T-cell (primary cell): Measurements from ENCODE around the gene KIDINS220. TPM values are rescaled to one million over a fixed set of nuclear protein-coding genes. Genes with fewer than 3 reads are reported as not detected.
A peak's percentile ranks its signal among the peaks of the same experiment; 100 is the strongest.

Experiments used
- ATAC-seq, 4 experiments: fragments of 200-7000 bp in 3 of 4; fragments of 150-1000 bp in 1 of 4; cut with Tn5 transposase; replicated peaks in 1 of 4; 1 replicate in 3 of 4; 2 replicates in 1 of 4; pipeline ENCODE4 v1.10.0; 2021; ENCODE audit warnings: moderate library complexity in 3 of 4, mild to moderate bottlenecking in 2 of 4, moderate number of reproducible peaks in 1 of 4
- CTCF ChIA-PET, 2 donors: fragments of 300-600 bp; sonication (Branson Sonifier 250); formaldehyde crosslinking; loops; one replicate each; lab custom pipeline; 2022; ENCODE audit warnings: antibody characterized with exemption in 2 of 2; lab: Charles Lee
- POLR2A ChIA-PET, 2 donors: fragments of 300-600 bp; sonication (Branson Sonifier 250); formaldehyde crosslinking; loops; one replicate each; lab custom pipeline; 2022; ENCODE audit warnings: antibody characterized with exemption in 2 of 2; lab: Charles Lee
- DNase-seq, 35 experiments: peaks; one replicate each; pipeline versions ENCODE4 v3.0.0 to v3.0.0-alpha.2; 2013 to 2023
- H3K27ac ChIP-seq: one replicate; pipeline ENCODE4 v1.5.1; 2013; ENCODE audit warnings: low read length
- H3K27me3 ChIP-seq, 2 experiments: replicated peaks in 1 of 2; 1 replicate in 1 of 2; 2 replicates in 1 of 2; pipeline versions ENCODE4 v1.6.1 to v1.7.0; 2013; ENCODE audit warnings: low read length in 1 of 2, mixed read lengths in 1 of 2; ENCODE audit not compliant: control insufficient read depth in 2 of 2, insufficient read depth in 2 of 2; ENCODE audit errors: extremely low read depth in 1 of 2
- H3K36me3 ChIP-seq, 2 donors: 1 replicate in 1 of 2; 2 replicates in 1 of 2; pipeline versions ENCODE4 v1.6.1 to v1.7.0; 2013; ENCODE audit warnings: low read length in 1 of 2; ENCODE audit not compliant: control insufficient read depth in 2 of 2, insufficient read depth in 1 of 2; ENCODE audit errors: extremely low read depth in 1 of 2
- H3K4me1 ChIP-seq, 2 experiments: 1 replicate in 1 of 2; 2 replicates in 1 of 2; pipeline versions ENCODE4 v1.6.1 to v1.7.0; 2013; ENCODE audit warnings: low read length in 2 of 2, mixed read lengths in 1 of 2; ENCODE audit not compliant: insufficient read depth in 2 of 2, control insufficient read depth in 1 of 2; ENCODE audit errors: extremely low read depth in 1 of 2
- H3K4me3 ChIP-seq, 2 donors: 1 replicate in 1 of 2; 2 replicates in 1 of 2; pipeline versions ENCODE4 v1.5.1 to v1.7.0; 2013; ENCODE audit warnings: mild to moderate bottlenecking in 2 of 2, low read length in 1 of 2, moderate library complexity in 1 of 2; ENCODE audit not compliant: control insufficient read depth in 1 of 2; ENCODE audit errors: extremely low read depth in 1 of 2
- H3K9me3 ChIP-seq: 2 replicates; pipeline ENCODE4 v1.7.0; 2013
- H3K27ac Mint-ChIP-seq, 2 donors: one replicate each; pipeline ENCODE4 v1.8.0; 2020 to 2021; ENCODE audit warnings: mild to moderate bottlenecking in 2 of 2, mixed read lengths in 2 of 2
- H3K27me3 Mint-ChIP-seq, 2 donors: one replicate each; pipeline ENCODE4 v1.8.0; 2021 to 2022; ENCODE audit warnings: mixed read lengths in 2 of 2
- H3K36me3 Mint-ChIP-seq: one replicate; pipeline ENCODE4 v1.8.0; 2021; ENCODE audit warnings: mixed read lengths
- H3K4me1 Mint-ChIP-seq, 3 donors: one replicate each; pipeline ENCODE4 v1.8.0; 2020 to 2022; ENCODE audit warnings: mixed read lengths in 3 of 3, mild to moderate bottlenecking in 1 of 3
- H3K4me3 Mint-ChIP-seq, 3 donors: one replicate each; pipeline ENCODE4 v1.8.0; 2020 to 2022; ENCODE audit warnings: mild to moderate bottlenecking in 3 of 3, mixed read lengths in 3 of 3, moderate library complexity in 3 of 3
- H3K9me3 Mint-ChIP-seq, 3 donors: one replicate each; pipeline ENCODE4 v1.8.0; 2020 to 2022; ENCODE audit warnings: mixed read lengths in 3 of 3
- WGBS: methylation state at CpG from one replicate; pipeline ENCODE4 v1.1.5; 2013; ENCODE audit warnings: missing lambda C conversion rate; ENCODE audit not compliant: insufficient coverage; 5-methylcytosine and 5-hydroxymethylcytosine counted together
- total RNA-seq, 35 experiments: library from RNA in 6 of 35; stranded (reverse) in 6 of 35; fragments of 120-200 nt in 1 of 35; gene quantifications; one replicate each; pipeline versions ENCODE4 v1.2.1 to v1.2.4 and lab custom pipeline; 2013 to 2026

The KIDINS220 gene
- total RNA-seq, 5 donors from 2014 or later (not counting 1 experiment from before 2014, with no cell fraction given): 40.0 to 50.0 (median 42.7) TPM

DNA sequence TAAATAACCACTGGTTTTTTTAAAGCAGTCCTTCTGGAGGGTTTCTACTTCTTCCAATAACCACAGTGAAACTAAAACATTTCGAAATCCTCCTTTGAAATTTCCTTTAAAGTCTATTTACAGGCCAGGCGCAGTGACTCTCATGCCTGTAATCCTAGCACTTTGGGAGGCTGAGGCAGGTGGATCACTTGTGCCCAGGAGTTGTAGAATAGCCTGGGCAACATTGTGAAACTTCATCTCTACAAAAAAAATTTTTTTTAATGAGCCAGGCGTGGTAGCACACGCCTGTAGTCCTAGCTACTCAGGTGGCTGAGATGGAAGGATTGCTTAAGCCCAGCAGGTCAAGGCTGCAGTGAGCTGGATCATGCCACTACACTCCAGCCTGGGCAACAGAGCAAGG, 15.2 kb downstream of the KIDINS220 start:
- ATAC-seq: no peak
- no peaks in the 10 kb centered on the region for H3K9me3 Mint-ChIP-seq
- CTCF ChIA-PET: no interaction called here
- DNase-seq: no peak
- H3K36me3 Mint-ChIP-seq: peaks cover 36% of the 10 kb centered on the region
- H3K36me3 ChIP-seq: peaks cover 4 to 35% of the 10 kb centered on the region in 2 donors
- no peaks in the 10 kb centered on the region for H3K9me3 ChIP-seq
- H3K4me3 ChIP-seq: no peak overlapping the region
- H3K4me1 ChIP-seq: no peaks in the 10 kb centered on the region
- 100% methylated on average over 2 of the region's 4 CpGs for WGBS
- no peaks in the 10 kb centered on the region for H3K27me3 ChIP-seq
- peaks cover 2% of the 10 kb centered on the region in 3 donors for H3K4me1 Mint-ChIP-seq
- H3K27ac ChIP-seq: no peak overlapping the region
- no peak overlapping the region for H3K27ac Mint-ChIP-seq
- POLR2A ChIA-PET: no interaction called here
- H3K4me3 Mint-ChIP-seq: no peak overlapping the region
- no peaks in the 10 kb centered on the region for H3K27me3 Mint-ChIP-seq

DNA sequence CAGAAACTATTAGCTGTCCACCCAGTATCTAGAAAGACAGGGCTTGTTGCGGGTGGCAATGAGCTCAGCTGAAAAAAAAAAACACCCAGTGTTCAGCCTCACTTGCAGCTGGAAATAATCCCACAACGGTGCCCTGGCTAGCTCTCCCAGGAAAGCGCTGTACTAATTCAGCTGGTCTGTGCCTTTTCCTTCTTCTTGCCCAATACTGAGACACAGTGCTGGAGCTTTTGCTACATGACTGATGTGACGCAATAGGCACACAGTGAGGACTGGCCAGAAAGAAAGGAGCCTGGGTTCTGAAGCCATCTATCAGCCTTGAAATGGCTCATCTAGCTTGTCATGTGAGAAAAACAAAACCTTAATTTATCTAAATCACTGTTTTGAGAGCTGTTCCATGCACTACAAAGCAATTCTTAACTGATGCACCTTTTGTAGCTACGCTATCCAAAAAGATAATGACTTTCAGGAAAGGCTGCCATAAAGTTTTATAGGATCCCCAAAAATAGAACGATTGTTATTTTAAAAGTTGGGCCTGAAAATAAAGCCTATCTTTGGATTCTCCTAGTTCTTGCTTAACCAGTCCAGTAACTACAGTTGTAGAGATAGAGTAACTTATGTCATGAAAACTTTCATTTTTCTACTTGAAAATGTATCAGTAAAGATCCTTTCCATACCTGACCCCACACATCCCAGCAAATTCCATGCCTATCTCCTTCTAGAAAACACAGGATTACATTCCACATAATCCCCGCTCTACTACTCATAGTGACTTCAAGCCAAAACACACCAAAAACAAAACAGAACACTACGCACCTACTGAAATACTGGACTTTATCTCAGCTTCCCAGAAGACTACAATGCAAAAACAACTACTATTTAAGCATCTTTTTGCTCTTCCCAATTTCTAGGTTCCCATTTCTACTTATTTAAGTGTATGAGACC, 15.9 kb downstream of the KIDINS220 start:
- H3K27me3 ChIP-seq: no peaks in the 10 kb centered on the region
- POLR2A ChIA-PET: no interaction called here
- no peaks in the 10 kb centered on the region for H3K4me1 ChIP-seq
- no peak overlapping the region for H3K4me3 Mint-ChIP-seq
- H3K27me3 Mint-ChIP-seq: no peaks in the 10 kb centered on the region
- H3K36me3 Mint-ChIP-seq: peaks cover 39% of the 10 kb centered on the region
- WGBS: 80% methylated on average over 5 of the region's 8 CpGs
- H3K9me3 Mint-ChIP-seq: no peaks in the 10 kb centered on the region
- no peak overlapping the region for H3K4me3 ChIP-seq
- DNase-seq (no peak), ATAC-seq (no peak)
- peaks cover 4 to 35% of the 10 kb centered on the region in 2 donors for H3K36me3 ChIP-seq
- H3K9me3 ChIP-seq: no peaks in the 10 kb centered on the region
- H3K27ac ChIP-seq: no peak overlapping the region
- peaks cover 0 to 2% (median 0%) of the 10 kb centered on the region in 3 donors for H3K4me1 Mint-ChIP-seq
- CTCF ChIA-PET: no interaction called here
- H3K27ac Mint-ChIP-seq: no peak overlapping the region

DNA sequence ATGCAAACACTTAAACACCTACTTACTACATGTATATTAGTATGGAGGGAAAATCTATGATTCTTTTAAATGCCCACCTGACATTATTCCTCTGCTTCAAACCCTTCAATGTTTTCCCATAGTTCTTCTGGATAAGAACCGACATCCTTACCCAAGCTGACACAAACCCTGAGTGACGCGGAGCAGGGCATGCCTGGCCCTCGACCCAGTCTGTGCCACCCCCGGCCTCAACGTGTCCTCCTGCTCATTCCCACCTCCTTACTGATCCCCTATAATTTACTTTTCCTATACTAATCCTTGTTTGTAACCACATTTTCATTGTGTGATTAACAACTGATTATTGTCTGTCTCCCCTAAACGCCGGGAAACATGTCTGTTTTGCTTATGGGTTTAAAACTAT, 17.5 kb downstream of the KIDINS220 start:
- 98% methylated on average over 6 of the region's 8 CpGs for WGBS
- peaks cover 4 to 44% of the 10 kb centered on the region in 2 donors for H3K36me3 ChIP-seq
- H3K4me3 Mint-ChIP-seq: no peak overlapping the region
- H3K27me3 ChIP-seq: no peaks in the 10 kb centered on the region
- H3K27ac Mint-ChIP-seq: no peak overlapping the region
- H3K4me3 ChIP-seq: no peak overlapping the region
- H3K27ac ChIP-seq: no peak overlapping the region
- H3K4me1 Mint-ChIP-seq: peaks cover 0 to 2% (median 0%) of the 10 kb centered on the region in 3 donors
- ChIA-PET CTCF (no interaction called here), POLR2A (no interaction called here)
- H3K4me1 ChIP-seq: no peaks in the 10 kb centered on the region
- H3K36me3 Mint-ChIP-seq: peaks cover 42% of the 10 kb centered on the region
- H3K9me3 Mint-ChIP-seq: no peaks in the 10 kb centered on the region
- no peaks in the 10 kb centered on the region for H3K27me3 Mint-ChIP-seq
- no peaks in the 10 kb centered on the region for H3K9me3 ChIP-seq
- DNase-seq (no peak), ATAC-seq (no peak)

DNA sequence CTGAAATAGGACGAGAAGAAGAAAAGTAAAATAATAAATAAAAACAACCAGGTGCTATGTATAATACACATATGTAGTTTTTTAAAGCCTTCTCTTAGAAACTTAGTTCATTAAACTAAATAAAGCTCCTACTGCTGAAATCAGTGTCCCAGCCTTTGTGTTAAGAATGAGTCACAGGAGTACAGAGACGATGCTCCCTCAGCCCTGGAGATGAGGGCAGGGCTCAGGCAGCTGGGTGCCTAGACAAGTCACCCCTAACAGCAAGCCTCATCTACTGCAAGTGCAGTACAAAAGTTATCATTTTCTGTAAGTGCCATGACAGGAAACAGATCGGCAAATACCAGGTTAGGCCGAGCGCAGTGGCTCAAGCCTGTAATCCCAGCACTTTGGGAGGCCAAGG, 18.2 kb downstream of the KIDINS220 start:
- ChIA-PET POLR2A (no interaction called here), CTCF (no interaction called here)
- H3K4me1 ChIP-seq: no peaks in the 10 kb centered on the region
- DNase-seq: no peak
- 98% methylated on average over 4 of the region's 5 CpGs for WGBS
- H3K36me3 ChIP-seq: peaks cover 4 to 44% of the 10 kb centered on the region in 2 donors
- no peak overlapping the region for H3K27ac ChIP-seq
- no peaks in the 10 kb centered on the region for H3K4me1 Mint-ChIP-seq
- H3K27ac Mint-ChIP-seq: no peak overlapping the region
- no peak overlapping the region for H3K4me3 ChIP-seq
- H3K36me3 Mint-ChIP-seq: peaks cover 43% of the 10 kb centered on the region
- no peaks in the 10 kb centered on the region for H3K9me3 ChIP-seq
- H3K27me3 Mint-ChIP-seq: no peaks in the 10 kb centered on the region
- no peaks in the 10 kb centered on the region for H3K27me3 ChIP-seq
- H3K4me3 Mint-ChIP-seq: no peak overlapping the region
- no peaks in the 10 kb centered on the region for H3K9me3 Mint-ChIP-seq
- no peak for ATAC-seq

DNA sequence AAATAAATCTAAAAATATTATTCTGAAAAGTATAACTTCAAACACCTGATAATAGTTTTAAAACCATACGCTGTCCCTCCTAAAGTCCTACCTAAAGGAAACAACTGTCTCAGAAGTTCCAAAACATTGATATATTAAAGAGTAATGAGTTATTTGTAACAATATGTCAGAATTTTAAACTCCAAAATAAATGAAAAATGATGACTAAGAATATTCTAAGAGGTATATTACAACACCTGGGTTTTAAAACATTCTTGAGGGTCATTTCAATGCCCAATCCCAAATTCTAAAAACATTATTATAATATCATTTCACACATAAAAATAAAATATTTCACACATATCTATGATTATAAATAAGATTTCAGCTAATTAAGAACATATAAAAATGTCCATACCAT, 20.2 kb downstream of the KIDINS220 start:
- ChIA-PET POLR2A (no interaction called here), CTCF (no interaction called here)
- Histone ChIP-seq H3K27me3 (no peaks in the 10 kb centered on the region), H3K4me3 (no peak overlapping the region), H3K4me1 (no peaks in the 10 kb centered on the region), H3K27ac (no peak overlapping the region), H3K9me3 (no peaks in the 10 kb centered on the region), H3K36me3 (peaks cover 11 to 58% of the 10 kb centered on the region in 2 donors)
- Mint-ChIP-seq H3K27ac (no peak overlapping the region), H3K27me3 (no peaks in the 10 kb centered on the region), H3K9me3 (no peaks in the 10 kb centered on the region), H3K4me1 (no peaks in the 10 kb centered on the region), H3K4me3 (no peak overlapping the region), H3K36me3 (peaks cover 50% of the 10 kb centered on the region)
- no CpG with 5 or more reads among the region's 1 CpG for WGBS
- DNase-seq (no peak), ATAC-seq (no peak)

DNA sequence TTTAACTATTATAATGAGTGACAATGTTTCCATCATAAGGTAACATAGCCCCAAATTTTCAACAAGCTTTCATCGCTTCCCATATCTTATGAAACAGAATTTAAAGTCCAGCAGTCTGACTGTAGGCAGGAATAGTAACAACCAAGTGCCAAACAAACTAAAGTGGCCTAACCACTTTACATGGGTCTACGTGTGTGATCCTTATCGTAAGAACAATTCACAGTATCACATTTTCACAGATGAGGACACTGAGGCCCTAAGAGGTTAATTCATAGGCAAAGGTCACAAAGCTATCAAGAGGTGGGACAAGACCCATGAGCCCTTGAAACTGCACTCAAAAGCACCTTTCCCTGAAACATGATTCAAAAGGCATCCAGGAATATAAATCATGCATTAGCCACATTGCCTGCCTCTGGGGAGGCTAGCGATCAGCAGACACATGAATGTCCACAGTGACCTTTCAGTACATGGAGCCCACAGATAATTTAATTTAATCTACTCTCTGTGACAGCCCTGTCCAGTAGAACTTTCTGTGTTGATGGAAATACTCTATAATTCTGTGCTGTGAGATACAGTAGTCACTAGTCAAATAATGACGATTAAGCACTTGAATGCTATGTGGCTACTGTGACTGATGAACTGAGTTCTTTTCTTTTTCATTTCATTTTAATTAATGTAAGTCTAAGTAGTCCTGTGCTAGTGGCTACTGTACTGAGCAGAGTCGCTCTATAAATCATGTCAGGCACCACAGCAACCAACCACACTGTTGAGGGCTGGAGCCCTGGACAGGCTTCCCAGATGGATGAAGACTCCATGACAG, 30.3 kb downstream of the KIDINS220 start:
- CTCF ChIA-PET: no interaction called here
- peaks cover 74% of the 10 kb centered on the region for H3K36me3 Mint-ChIP-seq
- H3K27ac Mint-ChIP-seq: peak overlapping the region in 1 of 2 donors; percentile 35
- no peak overlapping the region for H3K4me3 ChIP-seq
- peaks cover 5 to 10% (median 6%) of the 10 kb centered on the region in 3 donors for H3K4me1 Mint-ChIP-seq
- H3K36me3 ChIP-seq: peaks cover 2 to 74% of the 10 kb centered on the region in 2 donors
- H3K9me3 ChIP-seq: no peaks in the 10 kb centered on the region
- H3K27ac ChIP-seq: no peak overlapping the region
- WGBS: 93% methylated on average over 2 of the region's 6 CpGs
- no peaks in the 10 kb centered on the region for H3K27me3 ChIP-seq
- no peaks in the 10 kb centered on the region for H3K4me1 ChIP-seq
- DNase-seq: no peak
- POLR2A ChIA-PET: no interaction called here
- no peaks in the 10 kb centered on the region for H3K9me3 Mint-ChIP-seq
- no peaks in the 10 kb centered on the region for H3K27me3 Mint-ChIP-seq
- H3K4me3 Mint-ChIP-seq: no peak overlapping the region
- ATAC-seq: no peak
